Calu3 (cell line): ENCODE data around the gene MAD1L1. TPM values are rescaled to one million over a fixed set of nuclear protein-coding genes. Genes with fewer than 3 reads are reported as not detected.

ENCODE experiments used
- BruUV-seq: library from RNA; stranded (reverse); fragments of 400-500 nt; replicated peaks from 2 replicates; lab custom pipeline; 2021; lab: Mats Ljungman, UMichigan
- CTCF ChIA-PET: fragments of 300-600 bp; sonication (Branson Sonifier 250); formaldehyde crosslinking; loops from one replicate; lab custom pipeline; 2022; ENCODE audit warnings: antibody characterized with exemption; lab: Charles Lee
- DNase-seq: peaks from one replicate; pipeline ENCODE4 v3.0.0; 2022
- H3K27ac Mint-ChIP-seq: one replicate; pipeline ENCODE4 v1.8.0; 2022; ENCODE audit warnings: mixed read lengths; ENCODE audit not compliant: unreplicated experiment
- H3K27me3 Mint-ChIP-seq: one replicate; pipeline ENCODE4 v1.8.0; 2022; ENCODE audit warnings: mixed read lengths; ENCODE audit not compliant: unreplicated experiment
- H3K36me3 Mint-ChIP-seq: one replicate; pipeline ENCODE4 v1.8.0; 2022; ENCODE audit warnings: mild to moderate bottlenecking, moderate library complexity, mixed read lengths; ENCODE audit not compliant: insufficient read depth, unreplicated experiment
- H3K4me1 Mint-ChIP-seq: one replicate; pipeline ENCODE4 v1.8.0; 2022; ENCODE audit warnings: mild to moderate bottlenecking, low read depth, mixed read lengths; ENCODE audit not compliant: unreplicated experiment
- H3K4me3 Mint-ChIP-seq: one replicate; pipeline ENCODE4 v1.8.0; 2022; ENCODE audit warnings: mild to moderate bottlenecking, low read depth, moderate library complexity, mixed read lengths; ENCODE audit not compliant: unreplicated experiment
- H3K9me3 Mint-ChIP-seq: one replicate; pipeline ENCODE4 v1.8.0; 2022; ENCODE audit warnings: low read depth, mixed read lengths; ENCODE audit not compliant: unreplicated experiment
- CTCF ChIP-seq: fragments of 200-600 bp; IDR thresholded peaks from one replicate; pipeline ENCODE4 v1.8.0; 2022; ENCODE audit warnings: antibody characterized with exemption; ENCODE audit not compliant: unreplicated experiment
- intact Hi-C: fragments of 100-400 bp; cut with micrococcal nuclease; formaldehyde crosslinking; loops from one replicate; pipeline ENCODE4 v1.10.0; 2022; ENCODE audit not compliant: unreplicated experiment
- total RNA-seq: library from RNA; stranded (reverse); gene quantifications from 2 replicates; pipeline ENCODE4 v1.2.3, GENCODE V29; 2022

The MAD1L1 gene
- total RNA-seq, 1 experiment from 2014 or later, result 86.0 TPM

GRCh38 chr7:2143981-2144595 lies 88.7 kb downstream of the MAD1L1 start:
- no peaks in the 10 kb centered on the region for H3K4me1 Mint-ChIP-seq
- no peaks in the 10 kb centered on the region for H3K9me3 Mint-ChIP-seq
- no peak overlapping the region for H3K4me3 Mint-ChIP-seq
- no TSS peak for BruUV-seq
- H3K27ac Mint-ChIP-seq, result no peak overlapping the region
- H3K27me3 Mint-ChIP-seq, result no peaks in the 10 kb centered on the region
- no peak for TF ChIP-seq CTCF
- CTCF ChIA-PET, result no interaction called here
- intact Hi-C loops, result no loop called here
- no peak for DNase-seq
- peaks cover 11% of the 10 kb centered on the region for H3K36me3 Mint-ChIP-seq

GRCh38 chr7:2143450-2143849 lies 89.3 kb downstream of the MAD1L1 start:
- Mint-ChIP-seq H3K9me3 (no peaks in the 10 kb centered on the region), H3K27me3 (no peaks in the 10 kb centered on the region), H3K4me3 (no peak overlapping the region), H3K27ac (no peak overlapping the region), H3K36me3 (peaks cover 11% of the 10 kb centered on the region), H3K4me1 (no peaks in the 10 kb centered on the region)
- DNase-seq, result no peak
- intact Hi-C loops, result no loop called here
- CTCF ChIA-PET, result no interaction called here
- BruUV-seq, result no TSS peak
- TF ChIP-seq CTCF, result no peak

GRCh38 chr7:2142386-2142785 lies 90.4 kb downstream of the MAD1L1 start:
- Mint-ChIP-seq H3K27ac (no peak overlapping the region), H3K36me3 (peaks cover 10% of the 10 kb centered on the region), H3K4me3 (no peak overlapping the region), H3K27me3 (no peaks in the 10 kb centered on the region), H3K4me1 (no peaks in the 10 kb centered on the region), H3K9me3 (no peaks in the 10 kb centered on the region)
- intact Hi-C loops, result no loop called here
- BruUV-seq, result no TSS peak
- TF ChIP-seq CTCF, result no peak
- no peak for DNase-seq
- CTCF ChIA-PET, result no interaction called here

GRCh38 chr7:2141651-2142050 lies 91.1 kb downstream of the MAD1L1 start:
- intact Hi-C loops, result no loop called here
- no peak overlapping the region for H3K27ac Mint-ChIP-seq
- no peaks in the 10 kb centered on the region for H3K9me3 Mint-ChIP-seq
- H3K27me3 Mint-ChIP-seq, result no peaks in the 10 kb centered on the region
- H3K4me3 Mint-ChIP-seq, result no peak overlapping the region
- H3K4me1 Mint-ChIP-seq, result no peaks in the 10 kb centered on the region
- no peak for DNase-seq
- CTCF ChIA-PET, result no interaction called here
- no TSS peak for BruUV-seq
- peaks cover 7% of the 10 kb centered on the region for H3K36me3 Mint-ChIP-seq
- TF ChIP-seq CTCF, result no peak
